IMR-90 (cell line): Measurements from ENCODE around the gene DAAM1. TPM values are rescaled to one million over a fixed set of nuclear protein-coding genes. Genes with fewer than 3 reads are reported as not detected.

Experiments used
- ATAC-seq: fragments of 200-7000 bp; cut with Tn5 transposase; 2 replicates; pipeline ENCODE4 v1.9.1; 2020; ENCODE audit warnings: low read depth, mild to moderate bottlenecking, moderate library complexity
- BruUV-seq: library from RNA; stranded (reverse); fragments of 400-500 nt; replicated peaks from 2 replicates; lab custom pipeline; 2021; lab: Mats Ljungman, UMichigan
- CTCF ChIA-PET: fragments of 300-600 bp; formaldehyde crosslinking; extraction: SDS; loops from one replicate; lab custom pipeline; 2021; ENCODE audit warnings: antibody characterized with exemption; lab: Yijun Ruan, JAX
- POLR2A ChIA-PET: fragments of 300-600 bp; sonication (Branson Sonifier 250); formaldehyde crosslinking; loops from one replicate; lab custom pipeline; 2022; ENCODE audit warnings: antibody characterized with exemption; ENCODE audit not compliant: unreplicated experiment; lab: Charles Lee
- DNase-seq: peaks from one replicate; pipeline ENCODE4 v3.0.0; 2013
- H2AFZ ChIP-seq: replicated peaks from 2 replicates; pipeline ENCODE3; 2013; ENCODE audit warnings: low read length, mild to moderate bottlenecking; ENCODE audit not compliant: poor library complexity
- H2AK5ac ChIP-seq: 2 replicates; pipeline ENCODE4 v1.6.1; 2013; ENCODE audit warnings: low read depth, low read length, inconsistent platforms
- H2AK9ac ChIP-seq: replicated peaks from 2 replicates; pipeline ENCODE3; 2013; ENCODE audit warnings: mild to moderate bottlenecking, low read depth, low read length, moderate library complexity; ENCODE audit not compliant: poor library complexity
- H2BK120ac ChIP-seq: 2 replicates; pipeline ENCODE4 v1.6.1; 2013; ENCODE audit warnings: low read depth, low read length, inconsistent platforms
- H2BK15ac ChIP-seq: 3 replicates; pipeline ENCODE4 v1.6.1; 2013; ENCODE audit warnings: low read depth, low read length, inconsistent platforms
- H2BK20ac ChIP-seq: 2 replicates; pipeline ENCODE4 v1.6.1; 2013; ENCODE audit warnings: low read depth, mild to moderate bottlenecking, inconsistent platforms, low read length, moderate library complexity
- H2BK5ac ChIP-seq: 2 replicates; pipeline ENCODE4 v1.6.1; 2013; ENCODE audit warnings: mild to moderate bottlenecking, low read depth, low read length, inconsistent platforms; ENCODE audit not compliant: poor library complexity, severe bottlenecking
- H3K14ac ChIP-seq: replicated peaks from 2 replicates; pipeline ENCODE4 v1.6.1; 2013; ENCODE audit warnings: low read depth, low read length, inconsistent platforms
- H3K18ac ChIP-seq: 2 replicates; pipeline ENCODE4 v1.6.1; 2013; ENCODE audit warnings: low read depth, low read length, control low read depth
- H3K23ac ChIP-seq: 2 replicates; pipeline ENCODE4 v1.6.1; 2013; ENCODE audit warnings: low read depth, low read length, inconsistent platforms
- H3K27ac ChIP-seq: 2 replicates; pipeline ENCODE4 v1.5.1; 2013; ENCODE audit warnings: mild to moderate bottlenecking, control low read depth, low read length; ENCODE audit not compliant: insufficient read depth
- H3K27me3 ChIP-seq: 2 replicates; pipeline ENCODE4 v1.6.1; 2013; ENCODE audit warnings: low read length; ENCODE audit not compliant: control insufficient read depth, insufficient read depth
- H3K36me3 ChIP-seq: 2 replicates; pipeline ENCODE4 v1.6.1; 2013; ENCODE audit warnings: low read length, mixed read lengths; ENCODE audit not compliant: control insufficient read depth, insufficient read depth
- H3K4ac ChIP-seq: 2 replicates; pipeline ENCODE4 v1.6.1; 2013; ENCODE audit warnings: low read depth, low read length, inconsistent platforms
- H3K4me1 ChIP-seq: 2 replicates; pipeline ENCODE4 v1.6.1; 2013; ENCODE audit warnings: low read length, mixed read lengths; ENCODE audit not compliant: control insufficient read depth, insufficient read depth
- H3K4me2 ChIP-seq: 2 replicates; pipeline ENCODE4 v1.6.1; 2013; ENCODE audit warnings: low read depth, mild to moderate bottlenecking, control low read depth, low read length, moderate library complexity
- H3K4me3 ChIP-seq: 2 replicates; pipeline ENCODE4 v1.5.1; 2013; ENCODE audit warnings: low read depth, mild to moderate bottlenecking, control low read depth, low read length, moderate library complexity; ENCODE audit not compliant: insufficient read depth
- H3K56ac ChIP-seq: 2 replicates; pipeline ENCODE4 v1.6.1; 2013; ENCODE audit warnings: low read length, inconsistent platforms; ENCODE audit not compliant: insufficient read depth; ENCODE audit errors: extremely low read depth
- H3K79me1 ChIP-seq, 2 experiments: 2 replicates each; pipeline ENCODE4 v1.6.1; 2013; ENCODE audit warnings: low read length in 2 of 2, inconsistent platforms in 1 of 2, low read depth in 1 of 2
- H3K9ac ChIP-seq: 2 replicates; pipeline ENCODE4 v1.6.1; 2013; ENCODE audit warnings: low read depth, low read length, control low read depth
- H3K9me1 ChIP-seq: 2 replicates; pipeline ENCODE4 v1.6.1; 2013; ENCODE audit warnings: low read length, inconsistent platforms; ENCODE audit not compliant: insufficient read depth
- H3K9me3 ChIP-seq: 2 replicates; pipeline ENCODE4 v1.6.1; 2013; ENCODE audit warnings: low read length; ENCODE audit not compliant: control insufficient read depth, insufficient read depth
- H4K20me1 ChIP-seq: 2 replicates; pipeline ENCODE4 v1.6.1; 2013; ENCODE audit warnings: low read length, inconsistent platforms; ENCODE audit not compliant: insufficient read depth
- H4K5ac ChIP-seq: 2 replicates; pipeline ENCODE4 v1.6.1; 2013; ENCODE audit warnings: mild to moderate bottlenecking, low read depth, low read length, control low read depth
- H4K8ac ChIP-seq, 2 experiments: 2 replicates each; pipeline ENCODE4 v1.6.1; 2013; ENCODE audit warnings: low read depth in 2 of 2, low read length in 2 of 2, control low read depth in 1 of 2, inconsistent platforms in 1 of 2
- H4K91ac ChIP-seq: 2 replicates; pipeline ENCODE4 v1.6.1; 2013; ENCODE audit warnings: low read depth, low read length, inconsistent platforms; ENCODE audit not compliant: insufficient read depth
- CEBPB ChIP-seq: IDR thresholded peaks from 2 replicates; pipeline ENCODE4 v1.6.1; 2012; ENCODE audit warnings: low read depth, low read length, improper control_type of control experiment
- RFX5 ChIP-seq: IDR thresholded peaks from 2 replicates; pipeline ENCODE4 v1.8.0; 2012; ENCODE audit warnings: low read depth, mild to moderate bottlenecking, low read length, moderate library complexity
- WGBS, 2 experiments: methylation state at CpG; one replicate each; pipeline versions ENCODE4 v1.1.5 to v1.1.7; 2013; ENCODE audit warnings: missing lambda C conversion rate in 2 of 2; ENCODE audit not compliant: insufficient read length in 1 of 2; ENCODE audit errors: extremely low coverage in 2 of 2; 5-methylcytosine and 5-hydroxymethylcytosine counted together
- dilution Hi-C: fragments of 300-500 bp; cut with HindIII; formaldehyde crosslinking; loops from one replicate; pipeline ENCODE4 v1.14.3; 2018; ENCODE audit warnings: low sequenced_read_pairs; ENCODE audit not compliant: unreplicated experiment
- in situ Hi-C: fragments of 300-500 bp; cut with MboI; formaldehyde crosslinking; loops from 3 replicates; pipeline ENCODE4 v1.14.3; 2019; ENCODE audit warnings: low sequenced_read_pairs, inconsistent platforms, mixed read lengths
- intact Hi-C: fragments of 100-400 bp; cut with micrococcal nuclease; formaldehyde crosslinking; loops from 2 replicates; pipeline ENCODE4 v1.10.0; 2022
- polyA plus RNA-seq, 3 experiments: library from polyadenylated mRNA; depleted of rRNA; stranded (reverse); fragments of >200 nt; gene quantifications; 2 replicates each; pipeline ENCODE4 v1.2.3, GENCODE V29; 2012; ENCODE audit warnings: low replicate concordance in 1 of 3
- total RNA-seq: library from RNA; depleted of rRNA; stranded (reverse); fragments of >200 nt; gene quantifications from 2 replicates; pipeline ENCODE4 v1.2.3, GENCODE V29; 2012

The DAAM1 gene
- total and polyA plus RNA-seq, 2 of the 4 experiments (the other 2 are of a cell fraction): 4.8 to 5.4 TPM

- H3K27ac ChIP-seq: no peak overlapping the region
- ATAC-seq: peak; percentile 87
- TF ChIP-seq RFX5: no peak
- peak; percentile 95 for TF ChIP-seq CEBPB
- H2BK15ac ChIP-seq: peak overlapping the region; percentile 11; the same call in 1 of the 3 replicates
- no peaks in the 10 kb centered on the region for H3K9me3 ChIP-seq
- no peak overlapping the region for H4K8ac ChIP-seq
- H2AFZ ChIP-seq: no peak overlapping the region
- H3K9ac ChIP-seq: no peak overlapping the region
- dilution Hi-C loops (no loop called here), intact Hi-C loops (loop anchor here (5.0 kb wide), 1 partner anchor 141 kb away; no protein-coding TSS in a partner anchor), in situ Hi-C loops (no loop called here)
- H2BK5ac ChIP-seq: peak overlapping the region; percentile 54
- H3K23ac ChIP-seq: no peak overlapping the region
- H3K4me3 ChIP-seq: no peak overlapping the region
- no peak overlapping the region; the same call in 1 of the 2 replicates for H3K4ac ChIP-seq
- H3K9me1 ChIP-seq: peaks cover 6% of the 10 kb centered on the region
- no peak overlapping the region for H2AK5ac ChIP-seq
- WGBS, 2 experiments: 100% methylated on average over 1 of the region's 1 CpG; no CpG with 5 or more reads in 1 of the 2 experiments
- no peaks in the 10 kb centered on the region for H4K20me1 ChIP-seq
- peaks cover 2% of the 10 kb centered on the region; the same call in 1 of the 2 replicates for H3K36me3 ChIP-seq
- H2AK9ac ChIP-seq: no peak overlapping the region
- 0 out of 4 replicates have a peak, but pooled peaks cover 0 to 4% of the 10 kb centered on the region in 2 experiments for H3K79me1 ChIP-seq
- peak overlapping the region; percentile 44; the same call in 1 of the 2 replicates for H2BK120ac ChIP-seq
- ChIA-PET CTCF (no interaction called here), POLR2A (no interaction called here)
- H3K4me1 ChIP-seq: peaks cover 9% of the 10 kb centered on the region
- H4K5ac ChIP-seq: no peak overlapping the region
- DNase-seq: peak; percentile 95
- H3K14ac ChIP-seq: no peak overlapping the region
- no peak overlapping the region for H3K56ac ChIP-seq
- BruUV-seq: no TSS peak
- no peaks in the 10 kb centered on the region for H3K27me3 ChIP-seq
- no peak overlapping the region; the same call in 1 of the 2 replicates for H2BK20ac ChIP-seq
- no peak overlapping the region for H4K91ac ChIP-seq
- H3K18ac ChIP-seq: no peak overlapping the region
- no peak overlapping the region; the same call in 1 of the 2 replicates for H3K4me2 ChIP-seq
Observed at GRCh38 chr14:59333668-59334067, 145.2 kb downstream of the DAAM1 start.
